ENCODE results near the gene NTM.
"Not testable (repeated sequence)": the region's sequence is repeated elsewhere in the genome, so short reads cannot be mapped to it uniquely, and the experiment has no call there.

The NTM gene

DNA sequence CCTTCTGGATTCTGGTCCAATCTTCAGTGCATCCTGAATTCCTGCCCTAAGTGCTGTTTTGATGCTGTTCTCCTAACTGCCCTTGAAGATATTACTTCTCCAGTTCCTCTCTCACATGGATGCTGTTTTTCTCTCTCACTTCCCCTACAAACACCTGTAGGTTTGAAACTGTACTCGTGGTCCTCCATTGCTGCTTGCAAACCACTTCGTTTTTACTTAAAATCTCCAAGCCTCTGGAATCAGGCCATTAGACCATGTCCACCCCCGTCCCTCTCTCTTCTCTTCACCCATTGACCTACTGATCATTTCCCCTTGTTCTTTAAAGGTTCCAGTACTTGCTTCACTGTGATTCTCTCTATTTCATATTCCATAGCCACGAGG lies 988.1 kb downstream of the NTM start:
- DNase-seq (ENCODE audit: low read depth) = no peak

DNA sequence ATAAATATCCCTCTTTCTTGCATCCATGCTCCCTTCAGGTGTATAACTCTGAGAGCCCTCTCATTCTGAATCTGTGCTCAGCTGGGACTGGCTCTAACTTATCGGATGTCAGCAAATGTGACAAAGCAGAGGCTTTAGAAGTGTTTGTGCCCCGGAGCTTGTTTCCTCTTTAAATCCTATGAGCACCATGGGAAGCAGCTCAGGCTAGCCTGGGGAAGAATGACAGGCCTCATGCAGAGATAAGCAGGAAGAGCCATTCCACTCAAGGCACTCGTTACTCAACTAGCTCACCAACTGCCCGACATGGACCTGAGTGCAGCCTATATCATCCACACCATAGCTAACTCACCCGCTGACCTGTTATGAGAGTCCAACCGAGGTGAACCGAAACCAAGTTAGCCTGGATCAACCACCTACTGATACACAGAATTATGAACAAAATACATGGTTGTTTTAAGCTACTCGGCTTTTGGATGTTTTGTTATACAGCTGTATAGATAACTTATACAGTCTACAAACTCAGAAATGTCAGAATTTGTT lies 990.7 kb downstream of the NTM start:
- no peak for DNase-seq (ENCODE audit: low read depth)

DNA sequence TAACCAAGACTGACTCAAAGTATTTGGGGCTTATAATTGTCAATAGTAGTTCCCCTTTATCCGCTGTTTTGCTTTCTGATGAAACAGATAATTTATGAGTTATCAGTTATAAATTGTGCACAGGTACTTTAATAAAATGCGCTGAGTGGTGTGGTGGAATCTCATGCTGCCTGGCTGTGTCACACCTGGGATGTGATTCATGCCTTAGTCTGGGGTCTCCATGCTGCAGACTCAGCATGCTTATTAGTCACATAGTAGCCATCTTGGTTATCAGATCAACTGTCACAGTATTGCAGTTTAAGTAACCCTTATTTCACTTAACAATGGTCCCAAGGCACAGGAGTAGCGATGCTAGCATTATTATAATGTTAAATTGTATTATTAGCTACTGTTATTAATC lies 995.2 kb downstream of the NTM start:
- no peak for DNase-seq (ENCODE audit: low read depth)

DNA sequence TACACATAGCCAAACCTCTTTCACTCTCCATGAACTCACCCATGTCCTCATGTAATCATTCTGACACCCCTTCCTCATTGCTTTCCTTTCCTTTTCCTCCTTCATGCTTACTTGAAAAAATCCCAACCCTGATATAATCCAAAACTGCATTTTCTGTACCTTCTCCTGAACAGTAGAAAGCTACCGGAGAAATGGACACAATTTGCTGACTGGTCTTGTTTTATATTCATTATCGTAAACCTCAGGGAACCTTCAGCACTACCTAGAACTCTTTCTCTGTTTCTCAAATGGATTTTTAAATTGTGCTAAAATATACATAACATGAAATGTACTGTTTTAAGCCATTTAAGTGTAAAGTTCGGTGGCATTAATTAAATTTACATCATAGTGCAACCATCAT lies 996.9 kb downstream of the NTM start:
- no peak for DNase-seq (ENCODE audit: low read depth)

DNA sequence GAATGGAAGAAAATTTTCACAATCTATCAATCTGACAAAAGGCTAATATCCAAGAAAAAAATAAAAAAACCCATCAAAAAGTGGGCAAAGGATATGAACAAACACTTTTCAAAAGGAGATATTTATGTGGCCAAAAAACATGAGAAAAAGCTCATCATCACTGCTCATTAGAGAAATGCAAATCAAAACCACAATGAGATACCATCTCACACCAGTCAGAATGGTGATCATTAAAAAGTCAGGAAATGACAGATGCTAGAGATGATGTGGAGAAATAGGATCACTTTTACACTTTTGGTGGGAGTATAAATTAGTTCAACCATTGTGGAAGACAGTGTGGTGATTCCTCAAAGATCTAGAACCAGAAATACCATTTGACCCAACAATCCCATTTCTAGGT lies 999.7 kb downstream of the NTM start:
- DNase-seq (ENCODE audit: low read depth) = not testable (repeated sequence)

DNA sequence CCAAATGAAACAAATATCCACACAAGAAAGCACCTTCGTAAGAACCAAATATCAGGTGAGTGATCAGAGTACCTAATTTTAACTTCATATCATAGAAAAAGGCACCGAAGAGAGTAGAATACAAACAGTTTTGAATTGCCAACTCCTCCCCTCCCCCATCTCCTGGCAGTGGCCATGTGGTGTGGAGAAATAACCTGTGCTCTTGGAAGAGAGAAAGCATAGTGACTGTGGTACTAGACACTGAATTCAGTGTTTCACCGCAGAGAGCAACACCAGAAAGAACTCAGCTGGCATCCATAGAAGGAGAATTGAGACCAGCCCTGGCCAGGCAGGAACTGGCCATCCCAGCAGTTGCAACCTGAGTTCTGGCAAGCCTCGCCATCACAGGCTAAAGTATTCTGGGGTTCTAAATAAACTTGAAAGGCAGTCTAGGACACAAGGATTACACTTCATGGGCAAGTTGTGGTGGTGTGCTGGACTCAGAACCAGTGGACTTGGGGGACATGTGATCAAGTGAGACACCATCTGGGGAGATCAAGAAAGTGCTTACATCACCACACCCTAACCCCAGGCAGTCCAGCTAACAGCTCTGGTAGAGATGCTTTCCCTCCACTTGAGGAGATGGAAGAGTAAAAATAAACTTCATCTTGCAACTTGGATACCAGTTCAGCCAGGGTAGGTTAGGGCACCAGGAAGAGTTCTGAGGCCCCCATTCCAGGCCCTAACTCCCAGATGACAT lies 1003.2 kb downstream of the NTM start:
- no peak for DNase-seq (ENCODE audit: low read depth)

DNA sequence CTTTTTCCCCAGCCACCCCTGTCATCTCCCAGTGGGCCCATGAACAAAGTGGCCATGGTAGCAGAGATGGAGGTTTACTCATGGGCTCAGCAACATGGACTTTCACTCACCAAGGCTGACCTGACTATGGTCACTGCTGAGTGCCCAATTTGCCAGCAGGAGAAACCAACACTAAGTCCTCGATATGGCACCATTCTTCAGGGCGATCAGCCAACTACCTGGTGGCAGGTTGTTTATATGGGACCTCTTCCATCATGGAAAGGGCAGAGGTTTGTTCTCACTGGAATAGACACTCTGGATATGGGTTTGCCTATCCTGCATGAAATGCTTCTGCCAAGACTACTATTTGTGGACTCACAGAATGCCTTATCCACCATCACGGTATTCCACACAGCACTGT lies 1009.1 kb downstream of the NTM start:
- no peak for DNase-seq (ENCODE audit: low read depth)
